NB4 (cell line): ENCODE measurements around the gene EFCAB12.

Source experiments
- MYC ChIP-seq: IDR thresholded peaks from 2 replicates; pipeline ENCODE4 v1.6.1; 2011; ENCODE audit warnings: low read depth, low read length
- POLR2A ChIP-seq: IDR thresholded peaks from 2 replicates; pipeline ENCODE4 v1.6.1; 2011; ENCODE audit warnings: mild to moderate bottlenecking; ENCODE audit not compliant: insufficient read length; ENCODE audit errors: extremely low read depth
- TF ChIP-seq, protein P1 (sequence below): IDR thresholded peaks from one replicate; pipeline ENCODE4 v1.5.1; 2012; ENCODE audit warnings: low read depth, low read length
- TF ChIP-seq, protein P2 (sequence below): IDR thresholded peaks from 2 replicates; pipeline ENCODE4 v1.6.1; 2011; ENCODE audit warnings: low read depth, low read length

DNA sequence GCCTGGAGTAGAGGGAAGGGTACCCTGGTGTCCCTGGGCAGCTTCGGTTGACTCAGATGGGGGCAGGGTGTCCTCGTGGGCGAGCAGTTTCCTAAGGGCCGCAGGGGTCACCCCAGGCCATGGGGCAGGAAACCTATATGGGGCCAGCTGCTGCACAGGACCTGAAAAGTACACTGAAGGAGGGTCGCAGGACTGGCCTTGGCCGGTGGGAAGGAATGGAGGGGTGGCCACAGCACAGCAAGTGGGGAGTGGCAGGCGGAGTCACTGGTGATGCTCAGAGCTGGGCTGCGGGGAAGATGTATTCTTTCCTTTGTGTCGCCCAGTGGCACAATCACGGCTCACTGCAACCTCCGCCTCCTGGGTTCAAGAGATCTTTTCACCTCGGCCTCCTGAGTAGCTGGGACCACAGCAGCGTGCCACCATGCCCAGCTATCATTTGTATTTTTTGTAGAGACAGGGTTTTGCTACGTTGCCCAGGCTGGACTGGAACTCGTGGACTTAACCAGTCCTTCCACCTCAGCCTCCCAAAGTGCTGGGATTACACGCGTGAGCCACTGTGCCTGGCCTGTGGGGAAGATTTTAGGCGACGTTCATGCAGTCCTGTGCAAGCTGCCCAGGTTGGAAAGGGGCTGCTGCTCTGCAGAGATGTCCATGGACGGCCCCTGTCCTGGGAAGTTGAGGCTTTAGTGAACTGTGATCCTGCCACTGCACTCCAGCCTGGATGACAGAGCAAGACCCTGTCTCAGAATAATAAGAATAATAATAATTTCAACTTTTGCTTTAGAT is 57.2 kb downstream of the EFCAB12 start:
- TF ChIP-seq POLR2A (no peak), MYC (no peak)
- TF ChIP-seq, protein P1, sequence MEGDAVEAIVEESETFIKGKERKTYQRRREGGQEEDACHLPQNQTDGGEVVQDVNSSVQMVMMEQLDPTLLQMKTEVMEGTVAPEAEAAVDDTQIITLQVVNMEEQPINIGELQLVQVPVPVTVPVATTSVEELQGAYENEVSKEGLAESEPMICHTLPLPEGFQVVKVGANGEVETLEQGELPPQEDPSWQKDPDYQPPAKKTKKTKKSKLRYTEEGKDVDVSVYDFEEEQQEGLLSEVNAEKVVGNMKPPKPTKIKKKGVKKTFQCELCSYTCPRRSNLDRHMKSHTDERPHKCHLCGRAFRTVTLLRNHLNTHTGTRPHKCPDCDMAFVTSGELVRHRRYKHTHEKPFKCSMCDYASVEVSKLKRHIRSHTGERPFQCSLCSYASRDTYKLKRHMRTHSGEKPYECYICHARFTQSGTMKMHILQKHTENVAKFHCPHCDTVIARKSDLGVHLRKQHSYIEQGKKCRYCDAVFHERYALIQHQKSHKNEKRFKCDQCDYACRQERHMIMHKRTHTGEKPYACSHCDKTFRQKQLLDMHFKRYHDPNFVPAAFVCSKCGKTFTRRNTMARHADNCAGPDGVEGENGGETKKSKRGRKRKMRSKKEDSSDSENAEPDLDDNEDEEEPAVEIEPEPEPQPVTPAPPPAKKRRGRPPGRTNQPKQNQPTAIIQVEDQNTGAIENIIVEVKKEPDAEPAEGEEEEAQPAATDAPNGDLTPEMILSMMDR, result no peak
- TF ChIP-seq, protein P2, sequence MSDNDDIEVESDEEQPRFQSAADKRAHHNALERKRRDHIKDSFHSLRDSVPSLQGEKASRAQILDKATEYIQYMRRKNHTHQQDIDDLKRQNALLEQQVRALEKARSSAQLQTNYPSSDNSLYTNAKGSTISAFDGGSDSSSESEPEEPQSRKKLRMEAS, result no peak
